Aorta (tissue), 5 donors: ENCODE results near the gene GAB2. TPM values are rescaled to one million over a fixed set of nuclear protein-coding genes. Genes with fewer than 3 reads are reported as not detected.

ENCODE experiments used
- ATAC-seq: fragments of 200-7000 bp; cut with Tn5 transposase; one replicate; pipeline ENCODE4 v1.9.1; 2022; ENCODE audit warnings: moderate library complexity; ENCODE audit not compliant: low FRiP score
- DNase-seq, 2 donors: peaks; one replicate each; pipeline ENCODE4 v3.0.0-alpha.2; 2020
- H3K27ac ChIP-seq, 2 donors: one replicate each; pipeline ENCODE4 v1.5.1; 2013; ENCODE audit warnings: low read length in 2 of 2, mild to moderate bottlenecking in 2 of 2, moderate library complexity in 2 of 2, control low read depth in 1 of 2, inconsistent platforms in 1 of 2, low read depth in 1 of 2
- H3K27me3 ChIP-seq, 2 donors: one replicate each; pipeline ENCODE4 v1.6.1; 2013; ENCODE audit warnings: control low read depth in 1 of 2, low read length in 1 of 2, mild to moderate bottlenecking in 1 of 2, moderate library complexity in 1 of 2; ENCODE audit not compliant: insufficient read depth in 2 of 2, control insufficient read depth in 1 of 2
- H3K36me3 ChIP-seq, 2 donors: one replicate each; pipeline ENCODE4 v1.6.1; 2013; ENCODE audit warnings: control low read depth in 1 of 2, low read length in 1 of 2, mild to moderate bottlenecking in 1 of 2; ENCODE audit not compliant: insufficient read depth in 2 of 2, control insufficient read depth in 1 of 2
- H3K4me1 ChIP-seq, 2 donors: one replicate each; pipeline ENCODE4 v1.6.1; 2013; ENCODE audit warnings: low read length in 2 of 2, control low read depth in 1 of 2, mild to moderate bottlenecking in 1 of 2, moderate library complexity in 1 of 2; ENCODE audit not compliant: insufficient read depth in 2 of 2, control insufficient read depth in 1 of 2
- H3K4me3 ChIP-seq, 2 donors: one replicate each; pipeline ENCODE4 v1.5.1; 2013; ENCODE audit warnings: low read length in 2 of 2, control low read depth in 1 of 2, mild to moderate bottlenecking in 1 of 2
- H3K9me3 ChIP-seq: one replicate; pipeline ENCODE4 v1.6.1; 2013; ENCODE audit warnings: mild to moderate bottlenecking, low read length; ENCODE audit not compliant: control insufficient read depth
- whole genome bisulfite sequencing, 2 donors: extraction: QIAGEN DNeasy Blood & Tissue Kit; methylation state at CpG; one replicate each; pipeline ENCODE4 v1.1.7; 2013; 5-methylcytosine and 5-hydroxymethylcytosine counted together
- intact Hi-C, 2 donors: fragments of 100-400 bp; cut with DNase I; formaldehyde crosslinking; loops; one replicate each; pipeline versions ENCODE4 v1.14.2 to v1.15.0; 2022
- polyA plus RNA-seq, 2 donors: library from polyadenylated mRNA; stranded (reverse); fragments of 200-250 nt; gene quantifications; one replicate each; pipeline ENCODE4 v1.2.3, GENCODE V29; 2013
- total RNA-seq, 2 donors: library from RNA; stranded (reverse); fragmentation: NEBNext Ultra II Directional; extraction: Animal tissue kit (Norgen Biotek cat#: 25700); gene quantifications; one replicate each; pipeline ENCODE4 v1.2.1, GENCODE V29; 2021
- donor health status: healthy with polysubstance abuse.
- donor health status: Bipolar disorder and iron deficiency.
- donor health status: DM: no; HTN: no; CAD: no.
- donor health status: DM: no; HTN: no; CAD: no.
- donor health status: DM: yes; HTN: yes; CAD: no.

The GAB2 gene
- total and polyA plus RNA-seq, 4 donors, result 19.3 to 82.6 (median 55.2) TPM

- DNase-seq, result no peak
- H3K27ac ChIP-seq, result no peak overlapping the region
- no peak overlapping the region for H3K4me3 ChIP-seq
- H3K36me3 ChIP-seq, result no peaks in the 10 kb centered on the region
- WGBS, 2 donors, result 81 to 82% methylated on average over 3 of the region's 3 CpGs
- intact Hi-C loops, result no loop called here
- no peaks in the 10 kb centered on the region for H3K9me3 ChIP-seq
- peaks cover 5 to 6% of the 10 kb centered on the region in 2 donors for H3K4me1 ChIP-seq
- ATAC-seq, result no peak
- H3K27me3 ChIP-seq, result no peaks in the 10 kb centered on the region
These were observed 16.9 kb downstream of the GAB2 start for GRCh38 chr11:78400702-78401101.

GRCh38 chr11:78400116-78400515, 17.5 kb downstream of the GAB2 start:
- ATAC-seq (no peak), DNase-seq (no peak)
- Histone ChIP-seq H3K9me3 (no peaks in the 10 kb centered on the region), H3K36me3 (no peaks in the 10 kb centered on the region), H3K27ac (no peak overlapping the region), H3K4me1 (peaks cover 5 to 6% of the 10 kb centered on the region in 2 donors), H3K4me3 (no peak overlapping the region), H3K27me3 (no peaks in the 10 kb centered on the region)
- WGBS, 2 donors, result 19 to 47% methylated on average over 1 of the region's 1 CpG
- intact Hi-C loops, result no loop called here

- intact Hi-C loops, result no loop called here
- DNase-seq (no peak), ATAC-seq (no peak)
- H3K27me3 ChIP-seq, result no peaks in the 10 kb centered on the region
- H3K36me3 ChIP-seq, result peaks cover 0 to 2% of the 10 kb centered on the region in 2 donors
- no peak overlapping the region for H3K4me3 ChIP-seq
- no peaks in the 10 kb centered on the region for H3K9me3 ChIP-seq
- 80 to 84% methylated on average over 4 of the region's 4 CpGs for WGBS, 2 donors
- no peak overlapping the region for H3K27ac ChIP-seq
- H3K4me1 ChIP-seq, result peaks cover 5 to 6% of the 10 kb centered on the region in 2 donors
These were observed 18.5 kb downstream of the GAB2 start for GRCh38 chr11:78399136-78399535.

- WGBS, 2 donors, result 81 to 83% methylated on average over 1 of the region's 1 CpG
- intact Hi-C loops, result no loop called here
These were observed 18.9 kb downstream of the GAB2 start for GRCh38 chr11:78398715-78399114.

GRCh38 chr11:78397398-78397797, 20.2 kb downstream of the GAB2 start:
- H3K4me3 ChIP-seq, result no peak overlapping the region
- peaks cover 0 to 2% of the 10 kb centered on the region in 2 donors for H3K36me3 ChIP-seq
- peaks cover 6 to 8% of the 10 kb centered on the region in 2 donors for H3K4me1 ChIP-seq
- H3K27me3 ChIP-seq, result no peaks in the 10 kb centered on the region
- no peak for ATAC-seq
- DNase-seq, result no peak
- H3K27ac ChIP-seq, result no peak overlapping the region
- intact Hi-C loops, result no loop called here
- WGBS, 2 donors, result 89 to 94% methylated on average over 3 of the region's 3 CpGs
- no peaks in the 10 kb centered on the region for H3K9me3 ChIP-seq

More at GRCh38 chr11:78398715-78399114, 18.9 kb downstream of the GAB2 start:
- no peak for DNase-seq
- no peaks in the 10 kb centered on the region for H3K9me3 ChIP-seq
- no peaks in the 10 kb centered on the region for H3K27me3 ChIP-seq
- H3K27ac ChIP-seq, result no peak overlapping the region
- H3K4me1 ChIP-seq, result peaks cover 5 to 6% of the 10 kb centered on the region in 2 donors
- H3K4me3 ChIP-seq, result no peak overlapping the region
- no peak for ATAC-seq
- peaks cover 0 to 2% of the 10 kb centered on the region in 2 donors for H3K36me3 ChIP-seq

GRCh38 chr11:78395597-78395996, 22.0 kb downstream of the GAB2 start:
- Histone ChIP-seq H3K4me3 (no peak overlapping the region), H3K27me3 (no peaks in the 10 kb centered on the region), H3K4me1 (peaks cover 8% of the 10 kb centered on the region in 2 donors), H3K36me3 (peaks cover 1 to 2% of the 10 kb centered on the region in 2 donors), H3K27ac (no peak overlapping the region), H3K9me3 (no peaks in the 10 kb centered on the region)
- intact Hi-C loops, result loop anchor here in 1 of 2 donors (1.0 kb wide), 1 partner anchor 45 kb away; no protein-coding TSS in a partner anchor
- no peak for DNase-seq
- 93 to 98% methylated on average over 1 of the region's 1 CpG for WGBS, 2 donors
- no peak for ATAC-seq

GRCh38 chr11:78392854-78393253, 24.8 kb downstream of the GAB2 start:
- H3K36me3 ChIP-seq, result peaks cover 1 to 2% of the 10 kb centered on the region in 2 donors
- DNase-seq (no peak), ATAC-seq (no peak)
- H3K27me3 ChIP-seq, result no peaks in the 10 kb centered on the region
- 67% methylated on average over 2 of the region's 2 CpGs for WGBS, 2 donors
- no peak overlapping the region for H3K4me3 ChIP-seq
- intact Hi-C loops, result no loop called here
- H3K9me3 ChIP-seq, result no peaks in the 10 kb centered on the region
- no peak overlapping the region for H3K27ac ChIP-seq
- peaks cover 3 to 5% of the 10 kb centered on the region in 2 donors for H3K4me1 ChIP-seq

GRCh38 chr11:78391424-78391823, 26.2 kb downstream of the GAB2 start:
- WGBS, 2 donors, result 92 to 95% methylated on average over 1 of the region's 1 CpG
- Histone ChIP-seq H3K4me1 (peaks cover 3 to 5% of the 10 kb centered on the region in 2 donors), H3K36me3 (peaks cover 1 to 2% of the 10 kb centered on the region in 2 donors), H3K9me3 (no peaks in the 10 kb centered on the region), H3K4me3 (no peak overlapping the region), H3K27ac (no peak overlapping the region), H3K27me3 (no peaks in the 10 kb centered on the region)
- ATAC-seq, result no peak
- DNase-seq, result no peak
- intact Hi-C loops, result no loop called here

GRCh38 chr11:78390809-78391208, 26.8 kb downstream of the GAB2 start:
- Histone ChIP-seq H3K27ac (no peak overlapping the region), H3K36me3 (peaks cover 1 to 2% of the 10 kb centered on the region in 2 donors), H3K9me3 (no peaks in the 10 kb centered on the region), H3K4me3 (no peak overlapping the region), H3K4me1 (peaks cover 3 to 5% of the 10 kb centered on the region in 2 donors), H3K27me3 (no peaks in the 10 kb centered on the region)
- DNase-seq (no peak), ATAC-seq (no peak)
- WGBS, 2 donors, result 92 to 93% methylated on average over 5 of the region's 5 CpGs
- intact Hi-C loops, result no loop called here
